GM12873 (cell line): ENCODE data around the gene AP2A1.

ENCODE experiments used
- CTCF ChIP-seq: IDR thresholded peaks from 2 replicates; pipeline ENCODE4 v1.5.1; 2012; ENCODE audit warnings: low read depth, mild to moderate bottlenecking, moderate library complexity, low read length, control low read depth; ENCODE audit not compliant: insufficient read depth; ENCODE audit errors: missing control alignments

The AP2A1 gene

GRCh38 chr19:49850221-49850486, 83.4 kb downstream of the AP2A1 start:
- TF ChIP-seq CTCF, result no peak

GRCh38 chr19:49850487-49851342, 83.9 kb downstream of the AP2A1 start, which contains the start of gene PTOV1:
TSS of gene PTOV1 (plus strand) at chr19:49851159.
- TF ChIP-seq CTCF, result no peak

GRCh38 chr19:49851456-49852259, 84.9 kb downstream of the AP2A1 start:
- no peak for TF ChIP-seq CTCF

GRCh38 chr19:49852631-49853126, 85.9 kb downstream of the AP2A1 start:
- no peak for TF ChIP-seq CTCF

GRCh38 chr19:49853852-49854377, 87.1 kb downstream of the AP2A1 start:
- no peak for TF ChIP-seq CTCF

- no peak for TF ChIP-seq CTCF
These were observed 87.8 kb downstream of the AP2A1 start for GRCh38 chr19:49854378-49855263.

- no peak for TF ChIP-seq CTCF
These were observed 88.5 kb downstream of the AP2A1 start for GRCh38 chr19:49855277-49855675.
